ENCODE measurements around the gene SMAD9. TPM values are rescaled to one million over a fixed set of nuclear protein-coding genes. Genes with fewer than 3 reads are reported as not detected.
"Not testable (repeated sequence)": the region's sequence is repeated elsewhere in the genome, so short reads cannot be mapped to it uniquely, and the experiment has no call there.

The SMAD9 gene
- total RNA-seq, 1 donor from 2014 or later: not detected

DNA sequence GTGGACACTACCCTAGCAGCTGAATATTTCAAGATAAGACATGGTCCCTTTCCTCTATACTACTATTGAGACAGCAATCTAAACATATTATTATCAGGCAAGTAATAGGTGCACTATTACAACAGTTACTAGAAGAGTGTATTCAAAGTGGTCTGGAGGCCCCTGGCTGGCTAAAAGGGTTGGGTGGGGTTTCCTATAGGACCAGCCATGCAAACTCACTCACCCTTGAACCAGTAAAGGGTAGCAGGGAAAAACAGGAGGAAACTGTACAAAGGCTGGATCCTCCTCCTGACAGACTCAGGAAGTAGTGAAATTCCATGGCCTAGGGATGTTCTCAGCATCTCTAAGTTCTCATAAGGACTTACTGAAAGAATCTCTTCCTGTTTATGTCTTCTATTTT lies 7.7 kb downstream of the SMAD9 start:
- intact Hi-C loops (cut with micrococcal nuclease): no loop called here

GRCh38 chr13:36910545-36910944 lies 9.5 kb downstream of the SMAD9 start:
- intact Hi-C loops (cut with micrococcal nuclease): no loop called here

GRCh38 chr13:36907821-36908220 lies 12.2 kb downstream of the SMAD9 start:
- intact Hi-C loops (cut with micrococcal nuclease): no loop called here

DNA sequence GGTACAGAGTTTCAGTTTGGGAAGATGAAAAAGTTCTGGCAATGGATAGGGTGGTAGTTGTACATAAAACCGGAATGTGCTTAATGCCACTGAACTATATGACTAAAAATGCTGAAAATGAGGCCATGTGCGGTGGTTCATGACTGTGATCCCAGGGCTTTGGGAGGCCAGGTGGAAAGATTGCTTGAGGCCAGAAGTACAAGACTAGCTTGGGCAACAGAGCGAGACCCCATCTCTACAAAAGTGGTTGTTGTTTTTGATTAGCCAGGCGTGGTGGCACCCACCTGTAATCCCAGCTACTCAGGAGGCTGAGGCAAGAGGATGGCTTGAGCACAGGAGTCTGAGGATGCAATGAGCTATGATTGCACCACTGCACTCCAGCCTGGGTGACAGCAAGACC lies 12.8 kb downstream of the SMAD9 start:
- intact Hi-C loops (cut with micrococcal nuclease): no loop called here

DNA sequence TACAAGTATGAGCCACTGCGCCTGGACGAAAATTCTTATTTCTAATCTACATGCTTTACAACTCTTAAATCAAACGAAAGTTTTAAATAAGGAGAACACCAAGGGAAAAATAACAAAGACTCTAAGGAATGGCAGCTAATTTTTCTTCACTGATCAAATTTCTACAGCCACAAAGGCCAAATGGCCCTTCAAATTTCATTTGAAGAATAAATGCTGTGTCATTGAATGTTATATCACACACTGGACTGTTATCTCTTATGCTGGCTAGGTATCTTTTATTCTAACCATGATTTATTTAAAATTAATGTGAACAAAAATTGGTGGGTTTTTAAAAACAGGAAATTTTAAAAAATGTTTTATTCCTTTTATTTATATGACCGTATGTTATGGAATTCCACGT lies 14.1 kb downstream of the SMAD9 start:
- intact Hi-C loops (cut with micrococcal nuclease): no loop called here

DNA sequence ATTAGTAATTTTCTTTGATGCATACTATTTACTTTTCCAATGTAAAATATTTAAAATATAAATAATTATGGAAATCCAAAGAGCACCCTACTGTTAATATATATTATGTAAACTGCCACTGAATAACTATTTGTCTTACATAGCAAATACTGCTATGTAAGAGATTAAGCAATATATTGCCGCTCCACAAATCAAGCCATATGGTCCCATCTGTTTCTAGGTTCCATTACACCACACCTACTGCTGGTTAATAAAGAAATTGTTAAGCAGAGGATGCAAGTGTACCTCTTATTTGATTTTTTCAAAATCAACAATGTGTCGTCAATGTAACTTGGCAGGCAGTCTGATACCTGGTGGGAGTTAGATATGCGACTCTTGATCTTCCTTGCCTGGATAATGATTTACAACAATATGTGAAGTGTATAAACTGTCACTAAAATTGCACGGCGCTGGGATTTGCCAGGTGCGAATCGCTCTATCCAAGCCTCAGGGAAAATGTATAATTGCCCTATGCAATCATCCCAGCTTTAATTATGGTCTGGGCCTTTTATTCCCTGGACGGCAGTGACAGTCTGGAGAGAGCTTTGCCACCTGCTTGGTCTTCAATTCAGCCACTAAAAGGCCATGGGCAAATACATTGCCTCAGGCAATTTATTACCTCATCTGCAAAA lies 16.0 kb downstream of the SMAD9 start:
- intact Hi-C loops (cut with micrococcal nuclease): no loop called here

- intact Hi-C loops (cut with micrococcal nuclease): no loop called here
Observed at GRCh38 chr13:36897054-36897616, 22.9 kb downstream of the SMAD9 start.

- intact Hi-C loops (cut with micrococcal nuclease): no loop called here
Observed at GRCh38 chr13:36891752-36892151, 28.3 kb downstream of the SMAD9 start.

DNA sequence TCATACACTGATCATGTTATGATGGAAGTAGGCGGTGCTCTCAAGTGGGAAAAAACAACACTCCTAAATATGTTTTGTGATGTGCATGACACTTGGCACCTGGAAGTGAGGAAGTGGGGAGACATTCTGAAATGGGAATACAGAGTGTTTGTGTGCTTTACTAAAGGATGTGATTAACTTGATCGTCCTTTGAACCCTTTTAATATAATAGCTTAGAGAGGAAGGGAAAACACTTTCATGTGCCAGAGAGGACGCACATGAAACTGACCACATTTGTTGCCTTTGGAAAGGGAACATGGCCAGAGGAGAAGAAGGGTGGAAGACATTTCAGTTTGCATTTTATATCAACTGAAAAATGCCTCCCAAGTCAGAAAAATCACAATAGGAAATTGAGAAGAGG lies 31.4 kb downstream of the SMAD9 start:
- intact Hi-C loops (cut with micrococcal nuclease): no loop called here

GRCh38 chr13:36887758-36888521 lies 32.1 kb downstream of the SMAD9 start:
- intact Hi-C loops (cut with micrococcal nuclease): no loop called here

GRCh38 chr13:36885901-36886300 lies 34.1 kb downstream of the SMAD9 start:
- intact Hi-C loops (cut with micrococcal nuclease): no loop called here

DNA sequence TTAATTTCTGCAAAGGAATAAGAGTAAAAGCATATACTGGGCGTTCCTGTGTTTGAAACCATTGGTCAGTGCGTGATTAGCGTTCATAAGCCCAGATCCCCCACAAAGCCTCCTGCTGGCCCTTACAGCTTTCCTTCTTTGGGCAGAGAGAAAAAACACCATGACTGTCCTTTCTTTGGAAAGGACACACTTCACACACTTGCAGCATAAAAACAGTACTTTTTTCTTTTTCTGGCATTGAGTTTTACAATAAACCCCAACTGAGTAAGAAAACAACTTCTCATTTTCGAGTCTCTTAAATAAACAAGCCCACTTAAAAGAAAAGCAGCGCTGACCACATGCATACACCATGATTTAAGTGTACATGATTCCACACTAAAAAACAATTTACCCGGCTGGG lies 35.8 kb downstream of the SMAD9 start:
- intact Hi-C loops (cut with micrococcal nuclease): no loop called here

DNA sequence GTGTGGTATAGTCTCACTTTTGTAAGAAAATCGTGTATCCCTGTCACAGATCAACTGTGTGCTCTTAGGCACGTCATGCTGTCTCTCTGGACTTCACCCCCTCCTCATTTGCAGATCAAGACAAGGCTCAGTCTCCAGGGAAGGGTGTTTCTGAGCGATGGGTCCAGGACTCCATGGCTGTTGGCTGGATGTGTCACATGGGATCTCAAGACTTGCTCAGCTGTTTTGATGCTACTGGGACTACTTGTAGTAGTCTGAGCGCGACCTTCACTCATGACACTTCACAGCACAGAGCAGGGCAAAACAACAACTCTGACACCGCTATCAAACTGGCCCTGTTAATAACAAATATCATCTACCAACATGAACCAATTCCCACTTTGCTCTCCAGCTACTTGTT lies 36.2 kb downstream of the SMAD9 start:
- intact Hi-C loops (cut with micrococcal nuclease): no loop called here

- intact Hi-C loops (cut with micrococcal nuclease): not testable (repeated sequence)
Observed at GRCh38 chr13:36883392-36883791, 36.6 kb downstream of the SMAD9 start.

DNA sequence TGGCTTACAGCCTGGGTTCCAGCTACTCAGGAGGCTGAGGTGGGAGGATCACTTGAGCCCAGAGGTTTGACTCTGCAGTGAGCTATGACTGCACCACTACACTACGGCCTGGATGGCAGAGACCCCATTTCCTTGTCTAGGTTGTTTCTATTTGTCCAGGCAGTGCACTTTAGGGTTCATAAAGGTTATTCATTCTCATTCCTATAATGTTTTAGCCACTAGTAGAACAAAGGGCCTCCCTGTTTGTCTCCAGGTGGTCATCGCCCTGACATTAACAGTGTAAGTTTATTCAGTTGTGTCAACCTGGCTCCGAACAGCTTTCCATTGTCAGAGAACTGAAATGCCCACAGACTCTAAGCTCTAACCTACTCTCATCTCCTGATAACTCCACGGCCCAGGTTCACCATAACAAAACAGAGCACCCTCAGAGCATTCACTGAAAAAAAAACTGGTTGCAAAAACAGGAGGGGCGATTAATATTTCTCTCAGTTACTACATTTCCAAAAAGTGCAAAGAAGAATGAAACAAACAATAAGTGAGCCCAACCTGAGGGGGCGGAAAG lies 37.1 kb downstream of the SMAD9 start:
- intact Hi-C loops (cut with micrococcal nuclease): no loop called here

GRCh38 chr13:36880961-36881360 lies 39.1 kb downstream of the SMAD9 start:
- intact Hi-C loops (cut with micrococcal nuclease): no loop called here

- intact Hi-C loops (cut with micrococcal nuclease): no loop called here
Observed at GRCh38 chr13:36879218-36879938, 40.7 kb downstream of the SMAD9 start.

- intact Hi-C loops (cut with micrococcal nuclease): no loop called here
Observed at GRCh38 chr13:36875961-36876360, 44.1 kb downstream of the SMAD9 start.

DNA sequence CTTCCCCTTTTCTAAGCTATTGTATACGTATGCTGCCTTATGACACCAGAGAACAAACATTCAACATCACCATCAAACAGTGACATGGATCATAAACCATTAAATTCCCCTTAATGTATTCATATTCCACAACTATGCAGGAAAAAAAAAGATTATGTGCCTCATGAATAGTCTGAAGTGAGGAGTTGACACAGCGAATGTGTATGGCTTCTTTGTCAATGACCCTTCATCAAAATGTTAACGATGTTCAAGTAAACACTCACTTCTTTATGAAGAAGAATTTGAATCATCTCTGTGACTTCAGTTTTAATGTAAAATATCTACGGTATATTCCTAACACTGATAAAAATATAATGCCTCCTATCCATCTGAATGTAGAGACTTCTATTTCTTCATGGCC lies 44.6 kb downstream of the SMAD9 start:
- intact Hi-C loops (cut with micrococcal nuclease): no loop called here

GRCh38 chr13:36872621-36873020 lies 47.4 kb downstream of the SMAD9 start:
- intact Hi-C loops (cut with micrococcal nuclease): no loop called here

- intact Hi-C loops (cut with micrococcal nuclease): no loop called here
Observed at GRCh38 chr13:36870050-36870692, 49.9 kb downstream of the SMAD9 start.
